Cardiac muscle cell (in vitro differentiated cells and primary cell): ENCODE data around the gene ANKK1. TPM values are rescaled to one million over a fixed set of nuclear protein-coding genes. Genes with fewer than 3 reads are reported as not detected.

Experiments used
- DNase-seq, 2 donors: peaks; one replicate each; pipeline versions ENCODE4 v3.0.0 to v3.0.0-alpha.2; 2010 to 2017; ENCODE audit warnings: low read depth in 1 of 2, low spot score in 1 of 2
- H3K27ac ChIP-seq: fragments of 200-600 bp; sonication (generic); 2 replicates; pipeline ENCODE4 v1.5.1; 2016
- H3K27me3 ChIP-seq: fragments of 200-600 bp; sonication (generic); 2 replicates; pipeline ENCODE4 v1.6.0; 2016; ENCODE audit warnings: control low read depth
- H3K36me3 ChIP-seq: fragments of 200-600 bp; sonication (generic); 2 replicates; pipeline ENCODE4 v1.5.1; 2016; ENCODE audit warnings: control low read depth
- H3K4me1 ChIP-seq: fragments of 200-600 bp; sonication (generic); 2 replicates; pipeline ENCODE4 v1.8.1; 2017; ENCODE audit warnings: low read depth, mild to moderate bottlenecking, mixed run types
- H3K4me3 ChIP-seq: fragments of 200-600 bp; sonication (generic); 2 replicates; pipeline ENCODE4 v1.5.1; 2016; ENCODE audit warnings: mild to moderate bottlenecking
- H3K9me3 ChIP-seq: fragments of 200-600 bp; sonication (generic); 2 replicates; pipeline ENCODE4 v1.5.1; 2017; ENCODE audit warnings: low read depth, mild to moderate bottlenecking, control low read depth
- CTCF ChIP-seq: IDR thresholded peaks from 2 replicates; pipeline ENCODE4 v1.5.1; 2012; ENCODE audit warnings: low read depth, mild to moderate bottlenecking, low read length
- polyA plus RNA-seq: library from polyadenylated mRNA; unstranded; fragments of >200 nt; fragmentation: Nextera tagmentation; extraction: Ambion mirVana; gene quantifications from 2 replicates; pipeline ENCODE4 v1.2.1, GENCODE V29; 2016
- total RNA-seq: library from RNA; depleted of rRNA; stranded (reverse); fragments of >200 nt; gene quantifications from 2 replicates; pipeline ENCODE4 v1.2.3, GENCODE V29; 2016

The ANKK1 gene
- total and polyA plus RNA-seq, 2 experiments from 2014 or later: 0.09 TPM; not detected in 1

DNA sequence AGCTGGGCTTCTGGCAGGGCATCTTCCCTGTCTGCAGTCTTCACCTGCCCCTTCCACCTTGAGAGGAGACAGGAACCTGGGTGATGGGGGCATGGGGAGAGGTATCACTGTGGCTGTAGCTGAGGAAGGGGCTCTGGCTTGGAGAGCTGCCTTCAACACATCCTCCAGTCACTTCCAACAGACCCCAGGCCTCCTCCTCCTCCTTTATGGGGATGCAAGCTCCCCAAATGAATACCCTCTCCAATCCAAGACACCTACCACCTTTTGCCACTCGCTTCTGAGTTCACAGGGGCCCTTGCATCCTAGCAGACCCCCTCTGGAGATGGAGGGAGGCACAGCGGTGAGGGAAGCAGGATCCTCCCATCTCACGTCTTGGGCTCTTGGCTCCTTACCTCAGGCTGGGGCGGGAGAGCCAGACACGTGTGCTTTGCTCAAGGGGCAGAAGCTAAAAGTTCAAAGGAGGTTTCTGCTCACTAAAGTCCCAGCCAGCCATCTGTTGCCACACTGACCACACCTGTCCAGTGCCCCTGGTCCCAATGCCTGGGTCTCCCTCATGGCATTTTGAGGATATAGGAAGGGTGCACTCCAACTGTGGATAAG is 13.2 kb downstream of the ANKK1 start:
- TF ChIP-seq CTCF: no peak
- Histone ChIP-seq H3K4me3 (no peak overlapping the region), H3K4me1 (no peaks in the 10 kb centered on the region), H3K27me3 (no peaks in the 10 kb centered on the region), H3K27ac (no peak overlapping the region), H3K9me3 (no peaks in the 10 kb centered on the region), H3K36me3 (no peaks in the 10 kb centered on the region)
- no peak for DNase-seq

GRCh38 chr11:113401718-113402117 is 14.1 kb downstream of the ANKK1 start:
- no peaks in the 10 kb centered on the region for H3K27me3 ChIP-seq
- no peak for TF ChIP-seq CTCF
- H3K4me1 ChIP-seq: no peaks in the 10 kb centered on the region
- no peaks in the 10 kb centered on the region for H3K9me3 ChIP-seq
- DNase-seq: peak in 1 of 2 donors; percentile 36
- H3K27ac ChIP-seq: no peak overlapping the region
- H3K4me3 ChIP-seq: no peak overlapping the region
- H3K36me3 ChIP-seq: no peaks in the 10 kb centered on the region

DNA sequence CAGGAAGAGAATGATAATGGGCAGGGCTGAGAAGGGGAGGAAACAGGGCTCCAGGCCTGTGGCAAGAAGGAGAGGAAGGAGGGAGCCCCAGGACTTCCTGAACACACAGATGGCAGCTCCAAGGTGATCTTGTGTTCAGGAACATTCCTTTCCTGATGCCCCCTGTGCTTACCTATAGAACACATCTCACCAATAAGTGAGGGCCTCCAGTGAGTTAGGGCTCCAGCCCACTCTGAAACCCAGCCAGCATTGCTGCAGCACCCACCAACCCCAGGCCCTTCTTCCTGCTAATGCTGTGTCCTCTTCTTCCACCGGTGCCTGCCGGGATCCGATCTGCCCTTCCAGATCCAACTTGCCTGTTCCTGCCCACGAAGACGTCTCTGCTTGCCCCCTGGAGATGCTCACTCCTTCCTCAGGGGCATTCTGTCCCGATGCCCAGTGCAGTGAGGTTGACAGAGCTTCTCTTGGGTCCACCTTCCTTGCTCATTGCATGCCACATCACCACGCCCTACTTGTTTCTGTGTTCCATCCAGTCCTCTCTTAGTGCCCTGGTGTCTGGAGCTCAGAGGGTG is 17.4 kb downstream of the ANKK1 start:
- Histone ChIP-seq H3K4me3 (no peak overlapping the region), H3K4me1 (no peaks in the 10 kb centered on the region), H3K36me3 (no peaks in the 10 kb centered on the region), H3K27ac (no peak overlapping the region), H3K9me3 (no peaks in the 10 kb centered on the region), H3K27me3 (no peaks in the 10 kb centered on the region)
- no peak for TF ChIP-seq CTCF
- DNase-seq: no peak

- Histone ChIP-seq H3K9me3 (no peaks in the 10 kb centered on the region), H3K27ac (no peak overlapping the region), H3K27me3 (no peaks in the 10 kb centered on the region), H3K36me3 (no peaks in the 10 kb centered on the region), H3K4me1 (no peaks in the 10 kb centered on the region), H3K4me3 (no peak overlapping the region)
- DNase-seq: no peak
- TF ChIP-seq CTCF: no peak
These were observed 18.3 kb downstream of the ANKK1 start for GRCh38 chr11:113405724-113406478.

GRCh38 chr11:113407163-113407562 is 19.6 kb downstream of the ANKK1 start:
- no peaks in the 10 kb centered on the region for H3K36me3 ChIP-seq
- DNase-seq: no peak
- H3K9me3 ChIP-seq: no peaks in the 10 kb centered on the region
- TF ChIP-seq CTCF: no peak
- H3K4me3 ChIP-seq: no peak overlapping the region
- H3K4me1 ChIP-seq: no peaks in the 10 kb centered on the region
- no peak overlapping the region for H3K27ac ChIP-seq
- no peaks in the 10 kb centered on the region for H3K27me3 ChIP-seq
